ENCODE measurements around the gene SERPINE2.

- TF ChIP-seq CTCF (IDR thresholded peaks at IDR 0.05; ENCODE audit: insufficient read depth, low read length, poor library complexity, severe bottlenecking) (no peak), EZH2phosphoT487 (conservative IDR thresholded peaks at IDR 0.05; ENCODE audit: low read length) (no peak)
Observed at GRCh38 chr2:223996391-223996790, 42.7 kb downstream of the SERPINE2 start.

Data from SU-DHL-6 (cell line).